Epithelial cell of esophagus (primary cell): ENCODE results near the gene PDIA6.

Experiments used
- DNase-seq: peaks from one replicate; pipeline ENCODE4 v3.0.0; 2010; ENCODE audit warnings: low read depth
- H3K4me3 ChIP-seq: 2 replicates; pipeline ENCODE4 v1.5.1; 2011; ENCODE audit warnings: mild to moderate bottlenecking, low read length, control low read depth
- CTCF ChIP-seq: IDR thresholded peaks from 2 replicates; pipeline ENCODE4 v1.5.1; 2011; ENCODE audit warnings: low read depth, mild to moderate bottlenecking, low read length, control low read depth, inconsistent platforms; ENCODE audit not compliant: insufficient read depth; ENCODE audit errors: missing control alignments

Gene PDIA6

GRCh38 chr2:10828346-10828745 is 15.8 kb upstream of the PDIA6 start:
- no peak overlapping the region for H3K4me3 ChIP-seq
- no peak for DNase-seq
- TF ChIP-seq CTCF, result no peak

- DNase-seq, result no peak
- TF ChIP-seq CTCF, result no peak
- H3K4me3 ChIP-seq, result no peak overlapping the region
These were observed 14.0 kb upstream of the PDIA6 start for GRCh38 chr2:10826625-10827024.

DNA sequence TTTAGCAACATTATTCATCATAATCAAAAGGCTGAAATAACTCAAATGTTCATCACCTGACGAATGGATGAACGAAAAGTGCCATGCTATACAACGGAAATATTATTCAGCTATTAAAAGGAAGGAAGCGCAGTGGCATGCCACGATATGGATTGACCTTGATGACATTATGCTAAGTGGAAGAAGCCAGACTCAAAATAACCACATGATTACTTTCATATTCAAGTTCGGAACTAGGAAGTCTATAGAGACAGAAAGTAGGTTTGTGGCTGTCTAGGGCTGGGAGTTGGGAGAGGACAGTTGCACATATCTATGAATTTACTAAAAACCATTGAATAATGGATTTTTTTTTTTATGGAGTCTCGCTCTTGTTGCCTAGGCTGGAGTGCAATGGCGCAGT is 13.4 kb upstream of the PDIA6 start:
- no peak for TF ChIP-seq CTCF
- H3K4me3 ChIP-seq, result no peak overlapping the region
- DNase-seq, result no peak

DNA sequence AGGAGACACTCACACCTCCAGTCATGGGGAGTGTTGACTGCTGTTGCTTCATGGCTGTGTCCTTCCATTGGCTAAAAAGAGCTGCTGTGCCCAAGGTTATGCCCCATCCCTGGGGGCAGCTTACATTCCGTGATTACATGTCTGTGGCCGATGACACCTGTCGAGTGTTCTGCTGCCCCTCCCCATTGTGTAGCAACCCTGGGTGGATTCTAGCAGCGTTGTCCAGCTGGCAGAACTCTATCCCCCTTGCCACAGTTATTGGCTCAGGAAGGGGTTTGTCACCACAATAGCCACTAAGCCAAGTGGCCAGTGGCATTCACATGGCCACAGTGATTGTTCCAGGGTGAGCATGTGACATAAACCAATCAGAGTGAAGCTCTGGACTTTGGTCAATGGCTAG is 11.6 kb upstream of the PDIA6 start:
- no peak overlapping the region for H3K4me3 ChIP-seq
- no peak for TF ChIP-seq CTCF
- DNase-seq, result no peak

DNA sequence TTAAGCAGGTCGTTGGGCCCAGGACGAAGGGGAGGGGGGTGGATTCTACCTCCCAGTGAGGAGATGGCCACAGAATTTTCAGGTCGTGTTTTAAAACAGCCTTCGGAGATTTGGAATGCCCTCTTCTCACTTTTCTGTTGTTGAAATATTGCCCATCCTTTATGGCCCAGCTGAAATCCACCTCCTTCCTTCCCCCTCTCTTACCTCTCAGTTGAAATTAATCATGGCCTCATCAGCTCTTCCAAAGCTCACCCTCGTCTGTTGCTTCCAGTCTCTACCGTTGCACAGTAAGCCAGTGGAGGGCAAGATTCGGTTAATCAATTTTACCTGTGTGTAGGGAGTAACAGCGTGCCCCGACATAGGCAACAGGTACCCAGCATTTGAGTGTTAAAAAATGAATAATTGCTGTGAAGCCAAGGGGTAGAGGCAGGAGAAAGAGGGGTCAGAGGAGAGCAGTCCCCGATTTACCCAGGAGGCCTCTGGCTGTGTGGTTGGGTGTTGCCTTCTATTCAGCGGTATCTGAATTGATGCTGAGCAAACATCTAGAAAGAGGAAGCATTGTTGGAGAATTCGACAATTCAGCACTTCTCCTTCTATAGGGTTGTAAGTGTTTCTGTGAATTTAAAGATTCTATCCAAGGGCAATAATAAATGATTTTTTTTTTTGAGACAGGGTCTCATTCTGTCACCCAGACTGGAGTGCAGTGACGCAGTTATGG is 8.6 kb upstream of the PDIA6 start:
- DNase-seq, result no peak
- TF ChIP-seq CTCF, result no peak
- H3K4me3 ChIP-seq, result no peak overlapping the region

DNA sequence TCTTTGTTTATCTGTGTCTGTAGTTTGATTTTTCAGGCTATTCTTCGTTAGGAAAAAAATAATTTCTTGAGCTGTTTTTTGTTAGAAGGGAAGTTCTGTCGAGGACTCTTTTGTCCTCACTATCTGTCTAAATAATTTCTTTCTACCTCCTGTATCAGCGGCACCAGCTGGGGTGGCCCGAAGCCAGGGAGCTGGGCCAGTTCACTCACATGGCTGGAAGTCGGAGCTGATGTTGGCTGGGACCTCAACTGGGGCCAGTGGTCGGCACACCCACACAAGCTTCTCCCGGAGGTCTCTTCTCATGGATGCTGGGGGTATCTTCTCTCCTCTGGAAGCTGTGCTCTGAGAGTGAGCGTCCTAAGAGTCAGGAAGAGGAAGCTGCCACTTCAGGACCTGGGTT is 8.0 kb upstream of the PDIA6 start:
- H3K4me3 ChIP-seq, result no peak overlapping the region
- TF ChIP-seq CTCF, result no peak
- DNase-seq, result no peak

DNA sequence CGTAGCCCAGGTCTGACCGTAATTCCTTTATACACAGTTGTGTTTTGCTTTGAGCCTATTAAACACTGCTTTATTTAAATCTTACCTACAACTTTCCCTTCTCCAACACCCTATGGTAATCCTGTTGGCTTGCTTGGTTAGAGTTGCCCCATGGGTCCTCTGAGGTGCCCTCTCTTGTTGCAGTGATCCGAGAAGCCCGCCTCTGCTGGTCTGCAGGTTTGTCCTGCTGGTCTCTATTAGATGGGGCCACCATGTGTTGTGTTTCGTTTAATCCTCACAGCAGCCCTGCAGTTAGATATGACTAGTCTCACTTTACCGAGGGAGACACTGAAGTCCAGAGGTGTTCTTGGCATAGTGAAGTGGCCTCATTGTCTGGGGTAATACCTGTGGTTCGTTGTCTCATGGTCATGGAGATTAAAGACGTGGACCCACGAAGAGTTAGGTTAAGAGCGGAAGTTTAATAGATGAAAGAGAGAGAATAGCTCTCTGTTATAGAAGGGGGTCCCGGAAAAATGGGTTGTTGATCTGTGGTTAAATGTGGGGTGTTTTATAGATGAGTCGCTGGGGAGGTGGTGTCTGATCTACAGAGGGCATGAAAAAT is 7.2 kb upstream of the PDIA6 start:
- no peak for DNase-seq
- TF ChIP-seq CTCF, result no peak
- no peak overlapping the region for H3K4me3 ChIP-seq
